A549 (cell line): ENCODE measurements around the gene ZFHX3. TPM values are rescaled to one million over a fixed set of nuclear protein-coding genes. Genes with fewer than 3 reads are reported as not detected.

Experiments
- ATAC-seq, 2 experiments: fragments of 200-7000 bp in 1 of 2; fragments of >200 bp in 1 of 2; cut with Nextera tagmentation in 1 of 2; cut with Tn5 transposase in 1 of 2; 3 replicates each; pipeline versions ENCODE4 v1.8.0 to v1.9.1; 2018 to 2020; ENCODE audit warnings: mild to moderate bottlenecking in 1 of 2, moderate library complexity in 1 of 2
- CTCF ChIA-PET: fragments of 300-600 bp; sonication (Branson Sonifier 250); formaldehyde crosslinking; extraction: SDS; loops from one replicate; lab custom pipeline; 2021; ENCODE audit warnings: antibody characterized with exemption, inconsistent platforms; lab: Yijun Ruan, JAX
- POLR2A ChIA-PET: fragments of 350-600 bp; formaldehyde crosslinking; extraction: SDS; loops from one replicate; lab custom pipeline; 2021; ENCODE audit warnings: antibody characterized with exemption, inconsistent platforms; lab: Yijun Ruan, JAX
- DNase-seq, 2 experiments: peaks; one replicate each; pipeline versions ENCODE4 v3.0.0 to v3.0.0-alpha.2; 2011 to 2016; ENCODE audit warnings: low read depth in 1 of 2, low spot score in 1 of 2
- FAIRE-seq: peaks from 2 replicates; lab custom pipeline; 2011; peaks lifted over from hg19 to GRCh38; lab: Jason Lieb, UNC
- H3K27ac ChIP-seq, 2 experiments: fragments of >200 bp; sonication (Bioruptor Twin); formaldehyde crosslinking; 3 replicates each; pipeline ENCODE4 v1.5.1; 2016 to 2017
- H3K4me1 ChIP-seq: fragments of >200 bp; sonication (Bioruptor Twin); formaldehyde crosslinking; 3 replicates; pipeline ENCODE4 v1.6.1; 2016
- H3K4me2 ChIP-seq: fragments of >200 bp; sonication (Bioruptor Twin); formaldehyde crosslinking; 3 replicates; pipeline ENCODE4 v1.6.1; 2016
- H3K4me3 ChIP-seq: fragments of >200 bp; sonication (Bioruptor Twin); formaldehyde crosslinking; 3 replicates; pipeline ENCODE4 v1.5.1; 2016
- H3K9me3 ChIP-seq: fragments of >200 bp; sonication (Bioruptor Twin); formaldehyde crosslinking; 3 replicates; pipeline ENCODE4 v1.6.1; 2016
- BHLHE40 ChIP-seq: IDR thresholded peaks from 2 replicates; pipeline ENCODE4 v1.6.1; 2012; ENCODE audit warnings: low read depth, low read length, inconsistent platforms
- CBX8 ChIP-seq: fragments of 200-600 bp; sonication (generic); IDR thresholded peaks from 2 replicates; pipeline ENCODE4 v1.6.1; 2016
- CEBPB ChIP-seq, 2 experiments: fragments of >200 bp in 1 of 2; sonication (Bioruptor Twin) in 1 of 2; formaldehyde crosslinking in 1 of 2; IDR thresholded peaks; 2 replicates each; pipeline ENCODE4 v1.6.1; 2012 to 2016
- CHD2 ChIP-seq: fragments of 150-350 bp; IDR thresholded peaks from 2 replicates; pipeline ENCODE4 v1.6.1; 2014; ENCODE audit warnings: low read length; ENCODE audit not compliant: partially characterized antibody
- CHD4 ChIP-seq: fragments of 200-600 bp; sonication (generic); IDR thresholded peaks from 2 replicates; pipeline ENCODE4 v1.6.1; 2016; ENCODE audit warnings: antibody characterized with exemption, mild to moderate bottlenecking, borderline replicate concordance
- CTCF ChIP-seq: fragments of >200 bp; sonication (Bioruptor Twin); formaldehyde crosslinking; IDR thresholded peaks from 3 replicates; pipeline ENCODE4 v1.5.1; 2016
- EHF ChIP-seq: fragments of 250-450 bp; sonication (Bioruptor Pico); IDR thresholded peaks from 2 replicates; pipeline ENCODE4 v1.5.0; 2020; ENCODE audit warnings: mild to moderate bottlenecking
- FOXS1 ChIP-seq: fragments of 250-450 bp; sonication (Bioruptor Pico); IDR thresholded peaks from 2 replicates; pipeline ENCODE4 v1.5.0; 2020; ENCODE audit warnings: mild to moderate bottlenecking, moderate library complexity
- HEYL ChIP-seq: fragments of 250-450 bp; sonication (Bioruptor Pico); IDR thresholded peaks from 2 replicates; pipeline ENCODE4 v1.8.0; 2021; ENCODE audit warnings: mild to moderate bottlenecking, moderate library complexity
- HOXA7 ChIP-seq: fragments of 250-450 bp; sonication (Bioruptor Pico); IDR thresholded peaks from 2 replicates; pipeline ENCODE4 v1.5.0; 2020; ENCODE audit warnings: mild to moderate bottlenecking, moderate library complexity
- JUN ChIP-seq, 2 experiments: fragments of >200 bp; sonication (Bioruptor Twin); formaldehyde crosslinking; IDR thresholded peaks; 2 replicates in 1 of 2; 3 replicates in 1 of 2; pipeline ENCODE4 v1.6.1; 2016 to 2017
- KDM5A ChIP-seq: fragments of 200-600 bp; sonication (generic); IDR thresholded peaks from 2 replicates; pipeline ENCODE4 v1.6.1; 2016; ENCODE audit warnings: antibody characterized with exemption, mild to moderate bottlenecking
- MAFK ChIP-seq: fragments of 450-650 bp; IDR thresholded peaks from 2 replicates; pipeline ENCODE4 v1.6.1; 2014; ENCODE audit not compliant: partially characterized antibody
- NFE2L2 ChIP-seq: fragments of 150-350 bp; conservative IDR thresholded peaks from 2 replicates; pipeline ENCODE4 v1.6.1; 2014; ENCODE audit warnings: low read length
- NPAS2 ChIP-seq: fragments of 250-450 bp; sonication (Bioruptor Pico); IDR thresholded peaks from 2 replicates; pipeline ENCODE4 v1.8.0; 2022; ENCODE audit warnings: mild to moderate bottlenecking, moderate library complexity, borderline replicate concordance
- PHF8 ChIP-seq: fragments of 200-600 bp; sonication (generic); IDR thresholded peaks from 2 replicates; pipeline ENCODE4 v1.6.1; 2016; ENCODE audit warnings: low read depth, mild to moderate bottlenecking, antibody characterized with exemption, moderate library complexity, borderline replicate concordance
- POLR2A ChIP-seq: IDR thresholded peaks from 2 replicates; pipeline ENCODE4 v1.6.1; 2012; ENCODE audit warnings: mild to moderate bottlenecking, low read length
- RCOR1 ChIP-seq: fragments of 150-350 bp; IDR thresholded peaks from 2 replicates; pipeline ENCODE4 v1.6.1; 2014; ENCODE audit warnings: antibody characterized with exemption, low read length, low read depth
- REST ChIP-seq: fragments of 200-600 bp; sonication (generic); IDR thresholded peaks from 2 replicates; pipeline ENCODE4 v1.6.1; 2016; ENCODE audit warnings: antibody characterized with exemption, mild to moderate bottlenecking, moderate library complexity
- RNF2 ChIP-seq: fragments of 200-600 bp; sonication (generic); IDR thresholded peaks from 2 replicates; pipeline ENCODE4 v1.6.1; 2016; ENCODE audit warnings: low read depth, mild to moderate bottlenecking, antibody characterized with exemption, moderate library complexity, borderline replicate concordance
- SMC3 ChIP-seq: fragments of >200 bp; sonication (Bioruptor Twin); formaldehyde crosslinking; IDR thresholded peaks from 3 replicates; pipeline ENCODE4 v1.6.1; 2018; ENCODE audit warnings: inconsistent platforms
- SREBF2 ChIP-seq: fragments of 450-650 bp; IDR thresholded peaks from 2 replicates; pipeline ENCODE4 v1.6.1; 2014; ENCODE audit warnings: mild to moderate bottlenecking, moderate library complexity
- TFCP2L1 ChIP-seq: fragments of 250-450 bp; sonication (Bioruptor Pico); IDR thresholded peaks from 2 replicates; pipeline ENCODE4 v1.5.0; 2021; ENCODE audit warnings: mild to moderate bottlenecking
- TP53 ChIP-seq: fragments of 250-450 bp; sonication (Bioruptor Pico); IDR thresholded peaks from 2 replicates; pipeline ENCODE4 v1.5.0; 2021; ENCODE audit warnings: mild to moderate bottlenecking, moderate library complexity
- USF2 ChIP-seq: fragments of 450-650 bp; IDR thresholded peaks from 2 replicates; pipeline ENCODE4 v1.6.1; 2014; ENCODE audit warnings: antibody characterized with exemption
- ZNF302 ChIP-seq: fragments of 250-450 bp; sonication (Bioruptor Pico); IDR thresholded peaks from 2 replicates; pipeline ENCODE4 v1.9.0; 2021; ENCODE audit warnings: inconsistent platforms, mild to moderate bottlenecking, moderate library complexity
- WGBS: methylation state at CpG from one replicate; pipeline ENCODE4 v1.1.6; 2017; ENCODE audit errors: missing lambda C conversion rate; 5-methylcytosine and 5-hydroxymethylcytosine counted together
- polyA plus RNA-seq, 4 experiments: library from polyadenylated mRNA; depleted of rRNA in 3 of 4; stranded (reverse); fragments of >200 nt; fragmentation: RNase III in 1 of 4; extraction: RNeasy Plus Mini Kit Qiagen cat#74134 plus additional on column Dnase treatment in 1 of 4; gene quantifications; 2 replicates in 3 of 4; 3 replicates in 1 of 4; pipeline ENCODE4 v1.2.3, GENCODE V29; 2011 to 2017

Gene ZFHX3
- polyA plus RNA-seq, 2 of the 4 experiments (the other 2 are of a cell fraction), result 3.9 to 6.5 TPM

GRCh38 chr16:72935896-72936295 is 112.0 kb downstream of the ZFHX3 start:
- ATAC-seq (no peak), DNase-seq (no peak), FAIRE-seq (no peak)
- Histone ChIP-seq H3K4me3 (no peak overlapping the region), H3K27ac (peak overlapping the region; percentile 4 to 23; a peak in 2 of 6 replicates), H3K9me3 (no peaks in the 10 kb centered on the region), H3K4me1 (peaks cover 52% of the 10 kb centered on the region), H3K4me2 (no peak overlapping the region)
- TF ChIP-seq TP53 (CRISPR knock-in tag), result no peak
- no peak for TF ChIP-seq SREBF2
- TF ChIP-seq CTCF, result no peak
- no peak for TF ChIP-seq CHD4
- TF ChIP-seq HEYL (CRISPR knock-in tag), result no peak
- no peak for TF ChIP-seq MAFK
- no peak for TF ChIP-seq CHD2
- TF ChIP-seq ZNF302 (CRISPR knock-in tag), result no peak
- no peak for TF ChIP-seq NPAS2
- no peak for TF ChIP-seq RCOR1
- TF ChIP-seq TFCP2L1 (CRISPR knock-in tag), result no peak
- TF ChIP-seq PHF8, result no peak
- TF ChIP-seq POLR2A, result no peak
- no peak for TF ChIP-seq CBX8
- TF ChIP-seq RNF2, result no peak
- TF ChIP-seq USF2, result no peak
- ChIA-PET POLR2A (no interaction called here), CTCF (interaction anchor here (0.9 to 1.9 kb wide), 2 partner anchors 16 to 113 kb away, joined by 3 to 5 read pairs; no protein-coding TSS in a partner anchor)
- 71% methylated on average over 5 of the region's 6 CpGs for WGBS

- ATAC-seq (no peak), DNase-seq (no peak)
- 91% methylated on average over 17 of the region's 17 CpGs for WGBS
- H3K4me3 ChIP-seq, result no peak overlapping the region
- POLR2A ChIA-PET, result no interaction called here
- no peak overlapping the region for H3K4me2 ChIP-seq
- TF ChIP-seq PHF8, result no peak
- peak in 1 of 2 experiments; percentile 35; a peak in 2 of 4 replicates for TF ChIP-seq CEBPB (IDR thresholded peaks at IDR 0.05)
- TF ChIP-seq, all 56 proteins: peak for 1
- FAIRE-seq, result no peak
- CTCF ChIA-PET, result interaction anchor here (1.6 kb wide), 1 partner anchor 10 kb away, joined by 4 read pairs; no protein-coding TSS in a partner anchor
- no peaks in the 10 kb centered on the region for H3K9me3 ChIP-seq
- peaks cover 43% of the 10 kb centered on the region for H3K4me1 ChIP-seq
- H3K27ac ChIP-seq, result no peak overlapping the region
Measured at GRCh38 chr16:72934636-72935403, 113.1 kb downstream of the ZFHX3 start.

- no peak for DNase-seq
- TF ChIP-seq CHD4, result no peak
- no peak for TF ChIP-seq HOXA7 (CRISPR knock-in tag)
- no peak for TF ChIP-seq NFE2L2
- TF ChIP-seq TP53 (CRISPR knock-in tag), result no peak
- TF ChIP-seq JUN (IDR thresholded peaks at IDR 0.05), result no peak
- TF ChIP-seq FOXS1, result no peak
- TF ChIP-seq REST, result no peak
- no peak for TF ChIP-seq PHF8
- no peak for TF ChIP-seq NPAS2
- no peak for TF ChIP-seq SMC3
- no peak for TF ChIP-seq KDM5A
- TF ChIP-seq HEYL (CRISPR knock-in tag), result no peak
- no peak for TF ChIP-seq BHLHE40
- no peak for TF ChIP-seq ZNF302 (CRISPR knock-in tag)
- no peak for TF ChIP-seq RCOR1
- TF ChIP-seq EHF (CRISPR knock-in tag), result no peak
- TF ChIP-seq, all 56 proteins: peak for 0
- CTCF ChIA-PET, result interaction anchor here (0.7 to 1.9 kb wide), 5 partner anchors 10 to 100 kb away, joined by 3 to 9 read pairs (median 4); no protein-coding TSS in a partner anchor
- no peaks in the 10 kb centered on the region for H3K9me3 ChIP-seq
- FAIRE-seq, result no peak
- ATAC-seq, result no peak
- H3K4me3 ChIP-seq, result no peak overlapping the region
- peaks cover 38% of the 10 kb centered on the region for H3K4me1 ChIP-seq
- no peak overlapping the region for H3K27ac ChIP-seq
- no peak overlapping the region for H3K4me2 ChIP-seq
- 91% methylated on average over 11 of the region's 11 CpGs for WGBS
- POLR2A ChIA-PET, result no interaction called here
Measured at GRCh38 chr16:72932677-72933335, 115.1 kb downstream of the ZFHX3 start.
